ENCODE measurements around the gene CD40. TPM values are rescaled to one million over a fixed set of nuclear protein-coding genes. Genes with fewer than 3 reads are reported as not detected.

The CD40 gene
- total and polyA plus RNA-seq, 2 of the 8 experiments (the other 6 are each of a cell fraction or from before 2014, with no cell fraction given): 14.5 to 18.8 TPM

DNA sequence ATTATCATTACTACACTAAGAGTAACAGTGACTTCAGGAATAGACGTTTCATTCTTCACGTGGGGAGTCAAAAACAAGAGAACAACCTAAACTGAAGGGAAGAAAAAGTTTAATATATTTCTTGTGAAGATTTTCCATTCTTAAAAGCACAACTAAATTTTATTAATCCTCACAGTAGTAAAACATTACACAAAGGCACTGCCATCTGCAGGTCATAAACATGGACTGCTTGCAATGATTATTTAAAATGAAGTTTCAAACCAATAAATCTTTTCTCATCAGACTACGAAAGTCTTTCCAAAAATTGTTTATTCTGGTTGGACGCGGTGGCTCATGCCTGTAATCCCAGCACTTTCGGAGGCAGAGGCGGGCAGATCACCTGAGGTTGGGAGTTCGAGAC is 31.0 kb upstream of the CD40 start (continued):
- TF ChIP-seq TBP (IDR thresholded peaks at IDR 0.05; ENCODE audit: low read depth, low read length): no peak
- TF ChIP-seq JUN (IDR thresholded peaks at IDR 0.05; ENCODE audit: low read depth, low read length): no peak
- TF ChIP-seq EGR1 (IDR thresholded peaks at IDR 0.05; ENCODE audit: borderline replicate concordance, low read depth, low read length): no peak
- no peak for TF ChIP-seq RBBP5 (IDR thresholded peaks at IDR 0.05; ENCODE audit: borderline replicate concordance, low read depth, low read length)

All from H1 (cell line).